HCT116 (cell line): Measurements from ENCODE around the gene PTPN7. TPM values are rescaled to one million over a fixed set of nuclear protein-coding genes. Genes with fewer than 3 reads are reported as not detected.

Source experiments
- ATAC-seq: fragments of 200-7000 bp; cut with Tn5 transposase; 2 replicates; pipeline ENCODE4 v1.9.1; 2020; ENCODE audit warnings: mild to moderate bottlenecking, moderate library complexity
- BruUV-seq: library from RNA; stranded (reverse); fragments of 400-500 nt; replicated peaks from 2 replicates; lab custom pipeline; 2021; lab: Mats Ljungman, UMichigan
- CTCF ChIA-PET: fragments of 300-600 bp; sonication (Branson Sonifier 250); formaldehyde crosslinking; loops from one replicate; lab custom pipeline; 2021; ENCODE audit warnings: antibody characterized with exemption; lab: Charles Lee
- POLR2A ChIA-PET: fragments of 300-600, 350-600 bp; sonication (Branson Sonifier 250); formaldehyde crosslinking; loops from one replicate; lab custom pipeline; 2021; ENCODE audit warnings: antibody characterized with exemption; lab: Charles Lee
- RAD21 ChIA-PET, 2 experiments: fragments of 300-600 bp; sonication (Branson Sonifier 250); formaldehyde crosslinking; loops; one replicate each; lab custom pipeline; 2023; ENCODE audit warnings: low total read pairs in 2 of 2; ENCODE audit not compliant: uncharacterized antibody in 2 of 2, unreplicated experiment in 2 of 2, low non-redundant PET in 1 of 2; lab: Charles Lee
- DNase-seq: peaks from one replicate; pipeline ENCODE4 v3.0.0-alpha.2; 2010; ENCODE audit warnings: low read depth, low spot score
- H2AFZ ChIP-seq: fragments of 200-600 bp; shearing (Covaris generic), sonication (generic); 2 replicates; pipeline ENCODE4 v1.6.1; 2017; ENCODE audit warnings: low read depth, mixed run types, mixed read lengths, antibody characterized with exemption, low read length; ENCODE audit not compliant: poor library complexity, severe bottlenecking
- H3K27ac ChIP-seq: 2 replicates; pipeline ENCODE4 v1.5.1; 2012; ENCODE audit warnings: low read depth, low read length
- H3K27me3 ChIP-seq: fragments of 200-600 bp; sonication (generic); 2 replicates; pipeline ENCODE4 v1.6.1; 2016; ENCODE audit warnings: mixed run types, low read length, mixed read lengths; ENCODE audit not compliant: insufficient read depth
- H3K36me3 ChIP-seq, 2 experiments: fragments of 200-500 bp in 1 of 2; fragments of 200-600 bp in 1 of 2; sonication (Bioruptor generic) in 1 of 2; sonication (generic) in 1 of 2; 2 replicates each; pipeline versions ENCODE4 v1.5.1 to v1.6.1; 2014 to 2016; ENCODE audit warnings: low read length in 2 of 2, inconsistent platforms in 1 of 2, mixed read lengths in 1 of 2, mixed run types in 1 of 2; ENCODE audit not compliant: insufficient read depth in 2 of 2, control insufficient read depth in 1 of 2
- H3K4me1 ChIP-seq, 2 experiments: fragments of 200-600 bp in 1 of 2; sonication (generic) in 1 of 2; 2 replicates each; pipeline versions ENCODE4 v1.5.1 to v1.6.1; 2012 to 2017; ENCODE audit warnings: low read length in 2 of 2, inconsistent platforms in 1 of 2, mild to moderate bottlenecking in 1 of 2, mixed read lengths in 1 of 2, mixed run types in 1 of 2, moderate library complexity in 1 of 2; ENCODE audit not compliant: insufficient read depth in 2 of 2, control insufficient read depth in 1 of 2
- H3K4me2 ChIP-seq: fragments of 200-600 bp; sonication (generic); 2 replicates; pipeline ENCODE4 v1.6.1; 2017; ENCODE audit warnings: mixed run types, low read length, mixed read lengths
- H3K4me3 ChIP-seq, 2 experiments: fragments of 200-600 bp in 1 of 2; sonication (generic) in 1 of 2; replicated peaks in 1 of 2; 2 replicates each; pipeline ENCODE4 v1.5.1; 2011 to 2016; ENCODE audit warnings: low read length in 2 of 2, control low read depth in 1 of 2, low read depth in 1 of 2, mild to moderate bottlenecking in 1 of 2, mixed read lengths in 1 of 2, mixed run types in 1 of 2
- H3K79me2 ChIP-seq: fragments of 200-600 bp; sonication (generic); 2 replicates; pipeline ENCODE4 v1.6.1; 2017; ENCODE audit warnings: mild to moderate bottlenecking, mixed run types, low read length, moderate library complexity, mixed read lengths; ENCODE audit not compliant: insufficient read depth
- H3K9ac ChIP-seq: fragments of 200-600 bp; sonication (generic); 2 replicates; pipeline ENCODE4 v1.6.1; 2016; ENCODE audit warnings: low read length, mixed read lengths
- H3K9me2 ChIP-seq: fragments of 200-600 bp; sonication (generic), shearing (Covaris generic); 2 replicates; pipeline ENCODE4 v1.6.1; 2017; ENCODE audit warnings: mixed run types, mild to moderate bottlenecking, moderate library complexity; ENCODE audit not compliant: insufficient read depth
- H3K9me3 ChIP-seq, 2 experiments: fragments of 200-500 bp in 1 of 2; fragments of 200-600 bp in 1 of 2; sonication (Bioruptor generic) in 1 of 2; sonication (generic) in 1 of 2; 2 replicates each; pipeline ENCODE4 v1.6.1; 2014 to 2017; ENCODE audit warnings: low read length in 2 of 2, mixed read lengths in 2 of 2, inconsistent platforms in 1 of 2, low read depth in 1 of 2, mild to moderate bottlenecking in 1 of 2, mixed run types in 1 of 2, moderate library complexity in 1 of 2; ENCODE audit not compliant: control insufficient read depth in 1 of 2, insufficient read depth in 1 of 2
- H4K20me1 ChIP-seq: fragments of 200-600 bp; sonication (generic), shearing (Covaris generic); 2 replicates; pipeline ENCODE4 v1.6.1; 2017; ENCODE audit warnings: mixed run types, mild to moderate bottlenecking, moderate library complexity; ENCODE audit not compliant: insufficient read depth
- EZH2 ChIP-seq: fragments of 200-600 bp; sonication (generic); IDR thresholded peaks from 2 replicates; pipeline ENCODE4 v1.6.1; 2017; ENCODE audit warnings: antibody characterized with exemption, mixed run types
- EZH2phosphoT487 ChIP-seq: fragments of 200-600 bp; IDR thresholded peaks from 2 replicates; pipeline ENCODE4 v1.6.1; 2018; ENCODE audit warnings: antibody characterized with exemption, borderline replicate concordance
- FOSL1 ChIP-seq: IDR thresholded peaks from 2 replicates; pipeline ENCODE4 v1.6.1; 2012; ENCODE audit warnings: low read depth
- POLR2AphosphoS5 ChIP-seq: IDR thresholded peaks from 2 replicates; pipeline ENCODE4 v1.6.1; 2011; ENCODE audit warnings: mild to moderate bottlenecking, low read depth, low read length, moderate library complexity
- REST ChIP-seq: IDR thresholded peaks from 2 replicates; pipeline ENCODE4 v1.6.1; 2012; ENCODE audit warnings: low read depth
- SP1 ChIP-seq: IDR thresholded peaks from 2 replicates; pipeline ENCODE4 v1.6.1; 2012; ENCODE audit warnings: low read depth
- SRF ChIP-seq: IDR thresholded peaks from 2 replicates; pipeline ENCODE4 v1.6.1; 2012; ENCODE audit warnings: low read depth
- TCF7L2 ChIP-seq: IDR thresholded peaks from 2 replicates; pipeline ENCODE4 v1.7.0; 2011; ENCODE audit warnings: borderline replicate concordance, inconsistent platforms; ENCODE audit not compliant: insufficient read depth, insufficient read length; ENCODE audit errors: extremely low read depth
- YY1 ChIP-seq: IDR thresholded peaks from 2 replicates; pipeline ENCODE4 v1.6.1; 2011; ENCODE audit warnings: low read length, low read depth, moderate library complexity, mild to moderate bottlenecking; ENCODE audit not compliant: insufficient replicate concordance; ENCODE audit errors: extremely low read depth
- ZFX ChIP-seq: fragments of 450-650 bp; IDR thresholded peaks from 2 replicates; pipeline ENCODE4 v1.6.1; 2017
- intact Hi-C: fragments of 100-400 bp; cut with micrococcal nuclease; formaldehyde crosslinking; loops from 2 replicates; pipeline ENCODE4 v1.10.0; 2022
- total RNA-seq: library from RNA; stranded (reverse); gene quantifications from one replicate; pipeline ENCODE4 v1.2.1, GENCODE V29; 2021; ENCODE audit not compliant: unreplicated experiment
- TF ChIP-seq, protein P1 (sequence below), 3 experiments: fragments of 200-600 bp in 1 of 3; sonication (generic) in 1 of 3; IDR thresholded peaks in 2 of 3; conservative IDR thresholded peaks in 1 of 3; 2 replicates each; pipeline ENCODE4 v1.5.1; 2012 to 2017; ENCODE audit warnings: low read depth in 2 of 3, low read length in 2 of 3, antibody characterized with exemption in 1 of 3, borderline replicate concordance in 1 of 3, control low read depth in 1 of 3, mild to moderate bottlenecking in 1 of 3, mixed read lengths in 1 of 3, mixed run types in 1 of 3, moderate library complexity in 1 of 3; ENCODE audit not compliant: insufficient read depth in 1 of 3
- TF ChIP-seq, protein P2 (sequence below): IDR thresholded peaks from 2 replicates; pipeline ENCODE4 v1.6.1; 2011; ENCODE audit warnings: mild to moderate bottlenecking, low read length, moderate library complexity; ENCODE audit not compliant: insufficient replicate concordance; ENCODE audit errors: extremely low read depth
- TF ChIP-seq, protein P3 (sequence below): IDR thresholded peaks from 2 replicates; pipeline ENCODE4 v1.6.1; 2012

The PTPN7 gene
- total RNA-seq, 1 experiment from 2014 or later: 0.76 TPM

- ChIA-PET RAD21 (no interaction called here), CTCF (interaction anchor here (2.8 kb wide), 1 partner anchor 8 kb away, joined by 9 read pairs; no protein-coding TSS in a partner anchor), POLR2A (no interaction called here)
- no peaks in the 10 kb centered on the region for H3K79me2 ChIP-seq
- ATAC-seq (no peak), DNase-seq (no peak)
- no peak overlapping the region for H2AFZ ChIP-seq
- no peaks in the 10 kb centered on the region for H4K20me1 ChIP-seq
- H3K4me1 ChIP-seq: peaks cover 10% of the 10 kb centered on the region in 2 experiments; a peak in 3 of 4 replicates
- no peaks in the 10 kb centered on the region for H3K9me3 ChIP-seq
- TF ChIP-seq YY1 (no peak), FOSL1 (no peak), ZFX (no peak), TCF7L2 (no peak), EZH2phosphoT487 (no peak), EZH2 (no peak), REST (no peak), SRF (no peak), SP1 (no peak), POLR2AphosphoS5 (no peak)
- TF ChIP-seq, protein P1, sequence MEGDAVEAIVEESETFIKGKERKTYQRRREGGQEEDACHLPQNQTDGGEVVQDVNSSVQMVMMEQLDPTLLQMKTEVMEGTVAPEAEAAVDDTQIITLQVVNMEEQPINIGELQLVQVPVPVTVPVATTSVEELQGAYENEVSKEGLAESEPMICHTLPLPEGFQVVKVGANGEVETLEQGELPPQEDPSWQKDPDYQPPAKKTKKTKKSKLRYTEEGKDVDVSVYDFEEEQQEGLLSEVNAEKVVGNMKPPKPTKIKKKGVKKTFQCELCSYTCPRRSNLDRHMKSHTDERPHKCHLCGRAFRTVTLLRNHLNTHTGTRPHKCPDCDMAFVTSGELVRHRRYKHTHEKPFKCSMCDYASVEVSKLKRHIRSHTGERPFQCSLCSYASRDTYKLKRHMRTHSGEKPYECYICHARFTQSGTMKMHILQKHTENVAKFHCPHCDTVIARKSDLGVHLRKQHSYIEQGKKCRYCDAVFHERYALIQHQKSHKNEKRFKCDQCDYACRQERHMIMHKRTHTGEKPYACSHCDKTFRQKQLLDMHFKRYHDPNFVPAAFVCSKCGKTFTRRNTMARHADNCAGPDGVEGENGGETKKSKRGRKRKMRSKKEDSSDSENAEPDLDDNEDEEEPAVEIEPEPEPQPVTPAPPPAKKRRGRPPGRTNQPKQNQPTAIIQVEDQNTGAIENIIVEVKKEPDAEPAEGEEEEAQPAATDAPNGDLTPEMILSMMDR (IDR thresholded peaks at IDR 0.05 in 2 of 3, conservative IDR thresholded peaks at IDR 0.05 in 1 of 3; ENCODE audit: borderline replicate concordance in 1 of 3, insufficient read depth in 1 of 3, low read depth in 2 of 3, low read length in 2 of 3): no peak
- TF ChIP-seq, protein P2, sequence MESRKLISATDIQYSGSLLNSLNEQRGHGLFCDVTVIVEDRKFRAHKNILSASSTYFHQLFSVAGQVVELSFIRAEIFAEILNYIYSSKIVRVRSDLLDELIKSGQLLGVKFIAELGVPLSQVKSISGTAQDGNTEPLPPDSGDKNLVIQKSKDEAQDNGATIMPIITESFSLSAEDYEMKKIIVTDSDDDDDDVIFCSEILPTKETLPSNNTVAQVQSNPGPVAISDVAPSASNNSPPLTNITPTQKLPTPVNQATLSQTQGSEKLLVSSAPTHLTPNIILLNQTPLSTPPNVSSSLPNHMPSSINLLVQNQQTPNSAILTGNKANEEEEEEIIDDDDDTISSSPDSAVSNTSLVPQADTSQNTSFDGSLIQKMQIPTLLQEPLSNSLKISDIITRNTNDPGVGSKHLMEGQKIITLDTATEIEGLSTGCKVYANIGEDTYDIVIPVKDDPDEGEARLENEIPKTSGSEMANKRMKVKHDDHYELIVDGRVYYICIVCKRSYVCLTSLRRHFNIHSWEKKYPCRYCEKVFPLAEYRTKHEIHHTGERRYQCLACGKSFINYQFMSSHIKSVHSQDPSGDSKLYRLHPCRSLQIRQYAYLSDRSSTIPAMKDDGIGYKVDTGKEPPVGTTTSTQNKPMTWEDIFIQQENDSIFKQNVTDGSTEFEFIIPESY: no peak
- TF ChIP-seq, protein P3, sequence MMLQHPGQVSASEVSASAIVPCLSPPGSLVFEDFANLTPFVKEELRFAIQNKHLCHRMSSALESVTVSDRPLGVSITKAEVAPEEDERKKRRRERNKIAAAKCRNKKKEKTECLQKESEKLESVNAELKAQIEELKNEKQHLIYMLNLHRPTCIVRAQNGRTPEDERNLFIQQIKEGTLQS: no peak
- no peaks in the 10 kb centered on the region for H3K27me3 ChIP-seq
- H3K4me3 ChIP-seq: no peak overlapping the region
- no peak overlapping the region for H3K4me2 ChIP-seq
- no peaks in the 10 kb centered on the region for H3K9me2 ChIP-seq
- no peak overlapping the region for H3K9ac ChIP-seq
- H3K27ac ChIP-seq: no peak overlapping the region
- BruUV-seq: no TSS peak
- H3K36me3 ChIP-seq: no peaks in the 10 kb centered on the region
- intact Hi-C loops: no loop called here
Measured at GRCh38 chr1:202162418-202163280, 2.2 kb upstream of the PTPN7 start.
